Measurements from ENCODE around the gene ACOXL. TPM values are rescaled to one million over a fixed set of nuclear protein-coding genes. Genes with fewer than 3 reads are reported as not detected.

The ACOXL gene
- total RNA-seq, 1 donor from 2014 or later = not detected

DNA sequence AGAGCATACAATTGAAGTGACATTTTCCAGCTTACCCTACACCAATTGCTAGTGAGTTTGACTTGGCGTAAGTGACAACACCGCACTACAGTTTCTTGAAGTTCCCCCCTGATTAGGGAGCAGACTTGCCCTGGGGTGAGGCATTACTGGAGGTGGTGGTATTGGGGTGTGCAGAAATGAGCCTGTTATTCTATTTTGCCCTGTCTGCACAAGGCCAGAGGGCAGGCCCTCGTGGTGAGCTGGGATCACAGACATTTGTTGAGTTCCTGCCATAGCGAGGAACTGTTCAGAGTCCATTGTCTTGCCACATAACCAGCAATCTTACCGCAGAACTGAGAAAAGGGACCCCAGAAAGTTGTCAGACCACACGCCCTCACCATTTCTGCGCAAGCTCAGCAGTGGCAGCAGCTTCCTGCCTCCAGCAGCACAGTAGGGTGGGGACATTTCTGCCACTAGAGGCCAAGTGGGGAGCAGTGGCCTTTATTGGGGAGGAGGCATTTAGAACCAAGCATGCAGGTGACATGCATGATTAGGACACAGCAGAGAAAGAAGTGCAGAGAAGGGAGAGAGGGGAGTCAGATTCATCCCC, 284.8 kb downstream of the ACOXL start:
- no peak for DNase-seq

DNA sequence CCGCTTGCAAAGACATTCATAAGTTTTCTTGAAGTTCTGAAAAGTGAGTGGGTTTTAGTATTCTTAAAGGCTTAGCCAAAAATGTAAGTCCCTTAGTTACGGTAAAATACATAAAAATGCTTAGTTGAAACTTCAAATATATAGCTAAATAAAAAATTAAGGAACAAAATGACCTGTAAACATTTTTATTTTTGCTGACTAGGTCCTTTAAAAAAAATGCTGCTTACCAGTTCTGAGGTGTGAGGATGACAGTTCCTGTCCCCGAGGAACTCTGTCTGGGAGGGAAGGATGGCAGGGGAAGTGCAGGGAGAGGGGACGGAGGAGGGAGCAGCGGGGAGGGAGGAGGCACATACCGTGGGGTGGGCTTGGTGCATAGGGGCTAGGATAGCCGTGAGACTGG, 285.5 kb downstream of the ACOXL start:
- no peak for DNase-seq

DNA sequence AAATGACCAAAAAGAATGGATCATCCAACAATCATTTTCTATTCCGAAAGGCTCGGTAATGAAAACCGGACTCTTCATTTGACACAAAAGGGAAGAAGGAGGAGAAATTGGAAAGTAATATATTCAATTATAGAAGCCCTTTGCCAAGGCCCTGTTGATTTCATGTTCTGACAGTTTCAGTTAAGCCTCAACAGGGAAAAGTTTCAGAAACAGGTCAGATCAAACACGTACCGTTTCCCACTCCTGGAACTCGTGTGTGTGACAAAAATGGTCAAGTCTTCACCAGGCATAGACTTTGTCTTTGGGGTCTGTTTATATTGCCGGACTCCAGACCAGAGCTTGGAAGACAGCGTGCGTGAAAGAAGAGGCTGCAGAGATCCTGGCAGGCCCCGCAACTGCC, 287.0 kb downstream of the ACOXL start:
- DNase-seq = no peak

DNA sequence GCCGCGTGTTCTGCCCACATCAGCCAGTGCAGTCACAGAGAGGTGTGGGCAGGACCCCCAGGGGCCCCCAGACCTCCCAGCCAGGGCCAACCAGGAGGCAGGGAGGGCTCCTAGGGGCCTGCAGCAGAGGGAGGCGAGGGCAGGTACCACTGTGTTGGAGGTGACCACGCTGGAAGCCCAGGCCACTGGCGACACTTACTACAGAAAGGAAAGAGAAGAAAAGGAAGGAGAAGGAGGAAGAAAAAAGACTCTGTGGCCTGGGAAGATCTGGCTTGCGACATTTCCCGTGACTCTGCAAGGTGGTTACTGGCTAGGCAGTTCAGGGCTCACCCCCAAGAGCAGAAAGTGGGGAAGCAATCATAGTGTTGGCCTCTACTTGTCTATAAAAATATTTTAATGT, 290.3 kb downstream of the ACOXL start:
- no peak for DNase-seq

DNA sequence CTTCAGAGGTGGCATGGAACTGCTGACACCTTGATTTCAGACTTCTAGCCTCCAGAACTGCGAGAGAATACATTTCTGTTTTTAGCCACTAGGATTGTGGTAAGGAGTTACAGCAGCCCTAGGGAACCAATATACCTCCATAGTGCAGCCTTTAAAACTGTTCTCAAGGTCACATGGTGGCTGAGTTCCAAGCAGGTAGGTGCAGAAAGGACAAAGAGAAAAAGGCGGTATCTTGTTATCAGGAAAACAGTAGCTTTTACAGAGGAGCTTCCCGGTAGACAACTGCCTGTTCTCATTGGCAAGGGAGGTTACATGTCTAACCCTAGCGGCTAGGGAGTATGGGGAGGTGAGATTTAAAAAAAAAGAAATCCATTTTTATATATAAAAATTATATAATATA, 292.1 kb downstream of the ACOXL start:
- DNase-seq = no peak

DNA sequence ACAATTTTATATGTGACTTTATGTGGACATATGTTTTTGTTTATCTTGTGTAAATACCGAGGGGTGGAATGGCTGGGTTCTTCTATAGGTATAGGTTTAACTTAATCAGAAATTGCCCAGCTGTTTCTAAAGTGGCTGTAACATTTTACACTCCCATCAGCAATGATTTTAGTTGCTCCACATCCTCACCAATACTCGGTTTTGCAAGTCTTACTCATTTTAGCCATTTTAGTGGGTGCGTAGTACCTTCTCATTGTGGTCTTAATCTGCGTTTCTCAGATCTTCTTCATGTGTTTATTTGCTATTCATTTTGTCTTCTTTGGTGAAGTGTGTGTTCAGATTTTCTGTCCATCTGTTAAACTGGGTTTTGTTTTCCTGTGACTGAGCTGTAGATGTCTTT, 292.9 kb downstream of the ACOXL start:
- DNase-seq = no peak

DNA sequence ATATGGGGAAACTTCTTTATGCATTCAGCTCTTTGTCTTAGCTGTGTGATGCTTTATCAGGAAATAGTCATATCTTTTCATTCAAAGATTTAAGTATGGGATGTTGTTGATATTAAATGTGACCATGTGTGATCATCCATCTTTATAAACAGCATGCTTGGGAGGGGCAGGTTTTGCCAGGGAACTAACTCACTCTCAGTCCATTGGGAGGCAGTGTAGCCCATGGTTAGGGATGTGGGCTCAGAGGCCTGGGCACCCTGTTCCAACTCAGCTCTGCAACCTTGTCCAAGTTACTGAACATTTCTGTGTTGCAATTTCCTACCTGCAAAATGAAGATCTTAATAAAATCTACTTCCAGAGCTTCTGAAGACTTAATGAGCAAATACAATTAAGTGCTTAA, 296.3 kb downstream of the ACOXL start:
- DNase-seq = no peak

DNA sequence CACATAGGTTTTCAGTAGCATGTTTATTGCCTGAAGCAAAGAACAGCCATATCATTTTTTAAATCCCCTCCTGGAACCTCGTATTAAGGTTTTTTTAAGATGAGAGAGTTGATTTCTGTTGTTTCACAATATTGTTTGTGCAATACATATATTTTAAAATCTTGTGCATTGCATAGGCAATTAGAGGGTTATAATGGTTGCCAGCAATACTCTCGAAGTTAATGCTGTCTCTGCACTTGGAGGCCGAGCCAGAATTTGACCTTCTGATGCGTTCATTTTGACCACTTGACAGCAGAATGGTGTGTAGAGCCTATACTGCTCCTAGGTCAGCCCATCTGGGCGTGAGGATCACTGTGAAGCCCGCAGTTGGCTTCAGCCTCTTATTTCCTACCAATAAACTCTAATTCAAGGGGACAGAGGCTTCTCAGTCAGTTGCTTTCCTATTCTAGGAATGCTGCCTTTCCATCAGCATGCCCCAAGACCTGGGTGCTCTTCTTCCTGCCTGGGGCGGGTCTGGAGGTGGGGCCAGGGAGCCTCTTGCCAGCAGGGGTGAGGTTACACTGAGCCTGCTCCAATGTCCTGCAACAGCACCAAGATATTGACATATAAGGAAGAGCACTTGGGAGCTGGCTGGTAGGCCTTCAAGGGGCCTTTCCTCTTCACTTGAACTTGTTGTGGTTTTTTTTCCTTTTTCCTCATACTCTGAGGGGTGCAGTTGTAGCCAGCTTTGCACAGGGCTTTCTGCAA, 297.0 kb downstream of the ACOXL start:
- no peak for DNase-seq

DNA sequence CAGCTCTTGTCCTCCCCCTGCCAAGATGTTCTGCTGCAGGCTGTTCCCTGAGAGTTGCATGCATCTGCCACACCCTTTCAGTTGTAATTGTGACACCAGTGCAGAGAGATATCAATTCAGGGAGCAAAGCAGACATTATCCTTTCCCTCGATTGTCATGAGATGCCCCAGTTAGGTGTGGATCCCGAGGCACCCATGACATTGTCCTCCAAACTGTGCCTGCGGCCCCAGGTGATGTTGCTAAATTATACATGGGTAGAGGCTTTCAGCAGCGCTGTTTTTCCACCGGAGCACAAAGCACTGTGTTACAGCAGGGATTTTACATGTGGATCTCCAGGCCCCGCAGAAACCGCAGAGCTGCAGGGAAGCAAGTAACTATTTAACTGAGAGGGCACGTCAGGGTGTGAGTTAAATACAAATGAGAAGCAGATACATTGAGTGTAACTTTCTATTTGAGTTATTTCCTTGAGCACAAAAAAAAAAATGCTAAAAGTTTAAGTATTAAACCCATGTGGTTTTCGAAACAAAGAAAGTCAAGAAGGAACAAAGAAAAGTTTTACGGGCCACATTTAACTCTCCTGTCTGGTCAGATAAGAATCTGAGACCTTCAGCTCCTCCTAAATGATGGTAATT, 298.0 kb downstream of the ACOXL start:
- no peak for DNase-seq

DNA sequence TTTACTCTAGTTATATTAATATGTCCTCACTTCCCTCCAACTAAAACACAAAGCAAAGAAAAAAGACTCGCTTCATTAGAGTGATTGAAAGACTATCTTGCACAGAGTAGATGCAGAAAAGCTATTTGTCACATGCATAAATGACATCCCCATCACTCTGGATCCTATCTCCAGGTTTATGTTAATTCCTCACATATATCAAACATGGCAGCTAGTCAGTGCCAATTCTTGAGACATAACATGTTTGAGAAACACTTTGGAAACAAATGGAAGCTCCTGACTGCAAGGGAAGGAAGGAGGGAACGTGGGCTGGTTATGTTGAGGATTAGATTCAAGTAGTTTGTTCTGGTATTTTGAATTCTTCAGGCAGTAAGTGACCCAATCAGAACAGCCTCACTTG, 298.6 kb downstream of the ACOXL start:
- no peak for DNase-seq

DNA sequence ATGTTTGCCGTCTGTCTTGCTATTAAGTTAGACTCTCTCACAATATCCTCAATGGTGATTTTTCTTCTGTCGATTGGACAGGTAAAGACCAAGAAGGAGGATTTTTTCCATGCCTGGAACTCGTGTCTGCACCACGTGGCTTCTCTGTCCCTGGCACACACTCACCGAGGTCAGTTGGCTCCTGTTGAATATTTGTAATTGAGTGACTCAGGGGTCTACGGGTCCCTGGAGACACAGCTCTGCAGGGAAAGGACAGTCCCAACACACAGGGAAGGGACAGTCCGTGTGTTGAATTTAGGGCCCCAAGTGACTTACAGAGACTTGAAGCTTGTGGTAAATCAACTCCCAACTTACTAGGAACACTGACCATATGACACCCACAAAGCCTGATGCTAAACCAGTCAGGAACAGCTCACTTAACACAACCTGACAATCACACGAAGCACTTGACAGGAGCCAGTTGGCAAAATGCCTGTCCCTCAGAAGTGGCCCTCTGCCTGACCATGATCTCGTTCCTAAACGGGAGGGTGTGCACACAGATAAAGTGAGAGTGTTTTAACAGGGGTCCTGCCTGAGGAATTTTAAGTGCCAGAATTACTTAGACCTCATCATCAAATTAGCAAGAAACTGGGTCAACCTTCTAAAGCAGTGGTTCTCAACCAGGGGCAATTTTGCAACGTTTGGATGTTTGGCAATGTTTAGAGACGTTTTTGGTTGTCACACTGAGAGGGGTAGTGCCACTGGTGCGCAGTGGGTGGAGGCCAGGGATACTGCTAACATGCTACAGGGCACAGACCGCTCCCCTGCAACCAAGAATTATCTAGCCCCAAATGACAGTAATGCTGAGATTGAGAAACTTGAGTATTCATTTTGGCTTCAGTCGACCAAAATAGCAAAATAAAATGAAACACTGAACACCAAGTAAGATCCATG, 299.4 kb downstream of the ACOXL start:
- no peak for DNase-seq

DNA sequence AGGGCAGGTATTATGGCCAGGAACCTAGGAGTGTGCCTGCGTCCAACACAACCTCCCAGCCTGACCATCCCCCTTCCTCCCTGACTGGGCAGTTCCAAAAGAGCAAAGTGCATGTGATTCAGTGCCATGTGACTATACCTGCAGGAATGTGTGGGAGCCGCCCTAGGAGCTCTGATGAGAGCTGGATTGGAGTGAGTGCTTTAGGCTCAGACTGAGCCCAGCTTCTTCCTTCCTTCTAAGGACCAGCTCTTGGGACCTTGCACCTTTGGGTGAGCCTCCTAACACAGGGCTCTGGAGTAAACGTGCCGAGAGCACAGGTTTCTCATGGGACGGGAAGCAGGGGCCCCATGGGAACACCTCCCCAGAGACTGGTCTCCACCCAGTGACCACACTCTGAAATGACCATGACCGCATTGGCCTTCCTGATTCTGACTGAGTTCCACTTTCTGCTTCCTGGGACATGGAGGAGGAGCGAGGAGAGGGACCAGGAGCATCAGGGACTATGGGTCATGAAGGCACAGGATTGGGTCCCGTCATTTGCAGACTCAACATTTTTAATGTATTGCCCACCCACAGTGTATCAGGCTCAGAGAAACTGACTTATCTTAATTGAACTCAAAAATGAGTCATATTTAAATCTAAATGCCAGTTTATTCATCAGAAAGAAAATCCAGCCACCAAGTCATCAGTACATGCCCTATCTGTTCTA, 300.5 kb downstream of the ACOXL start:
- DNase-seq = no peak

DNA sequence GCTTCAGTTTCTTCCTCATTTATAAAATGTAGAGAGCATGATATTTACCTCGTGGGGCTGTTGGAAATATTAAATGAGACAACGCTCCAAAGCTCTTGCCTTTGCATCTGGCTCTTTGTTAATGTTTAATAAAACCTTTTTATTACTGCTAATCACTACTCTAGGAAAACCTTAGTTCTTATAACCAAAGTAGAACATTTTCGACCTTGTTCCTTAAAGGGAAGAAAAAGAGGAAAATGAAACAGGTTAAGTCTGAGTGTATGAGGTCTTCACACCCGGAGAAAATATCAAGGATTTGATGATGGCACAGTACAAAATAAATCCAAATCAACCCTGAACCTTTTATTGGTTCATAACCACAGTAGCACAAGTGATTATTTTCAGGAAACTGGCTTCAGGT, 301.8 kb downstream of the ACOXL start:
- no peak for DNase-seq

DNA sequence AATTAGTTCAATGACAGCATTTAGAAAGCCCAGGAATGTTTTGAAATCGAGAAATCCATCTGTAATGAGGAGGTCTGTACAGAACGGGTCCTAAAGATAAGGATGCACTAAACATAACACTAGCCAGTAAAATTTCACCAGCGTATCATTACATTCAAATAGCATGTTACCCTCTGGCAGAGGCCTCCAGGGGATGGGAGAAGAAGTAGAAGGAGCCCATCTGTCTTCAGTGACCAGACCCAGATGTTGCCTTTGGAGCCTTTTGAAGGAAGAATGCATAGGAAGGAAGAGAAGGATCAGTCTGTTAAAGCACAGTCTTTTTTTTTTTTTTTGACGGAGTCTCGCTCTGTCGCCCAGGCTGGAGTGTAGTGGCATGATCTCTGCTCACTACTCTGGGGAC, 302.2 kb downstream of the ACOXL start:
- no peak for DNase-seq

DNA sequence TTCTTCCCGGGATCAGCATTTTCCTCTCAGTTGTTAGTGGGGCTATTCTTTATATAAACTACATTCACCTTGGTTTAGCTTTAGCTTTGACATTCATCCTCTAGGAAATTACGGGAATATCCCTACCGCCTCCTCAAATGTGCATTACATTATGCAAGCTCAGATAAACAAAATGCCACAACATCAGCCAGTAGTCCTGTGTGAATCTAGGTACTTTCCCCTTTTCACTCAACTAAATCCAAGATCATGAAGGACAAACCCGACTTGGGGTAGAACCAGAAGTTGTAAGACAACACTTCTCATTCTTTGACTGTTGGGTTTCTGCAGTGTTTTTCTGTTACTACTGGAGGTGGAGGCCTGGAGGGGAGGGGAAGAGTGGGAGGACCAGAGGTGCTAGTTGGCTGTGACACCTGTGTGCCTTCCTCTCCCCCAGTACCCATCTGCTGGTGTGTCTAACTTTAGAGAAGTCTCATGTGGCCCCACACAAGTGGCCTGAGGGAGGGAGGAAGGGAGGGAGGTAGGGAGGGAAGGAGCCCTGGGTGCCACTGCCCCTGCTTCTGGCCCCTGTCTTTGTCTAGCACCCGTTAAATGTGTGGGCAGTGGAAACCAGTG, 303.6 kb downstream of the ACOXL start:
- DNase-seq = no peak

DNA sequence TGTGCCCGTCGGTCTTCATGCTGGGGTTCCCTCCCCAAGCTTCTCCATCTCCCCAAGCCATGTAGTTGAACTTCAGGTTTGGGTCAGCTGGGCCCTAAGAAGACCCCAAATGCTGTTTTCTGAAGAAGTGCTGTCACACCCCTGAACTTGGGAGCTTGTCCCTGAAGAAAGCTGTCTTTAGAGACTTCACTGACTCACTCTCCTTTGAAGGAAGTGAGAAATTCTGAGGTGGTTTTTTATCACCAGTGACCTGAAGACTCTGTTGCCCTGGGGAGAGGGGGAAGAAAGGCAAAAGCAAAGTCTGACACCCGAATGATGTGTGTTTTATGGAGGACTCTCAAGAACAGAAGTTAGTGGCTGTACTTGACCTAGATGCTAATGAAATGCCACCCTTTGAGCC, 304.8 kb downstream of the ACOXL start:
- DNase-seq = no peak

DNA sequence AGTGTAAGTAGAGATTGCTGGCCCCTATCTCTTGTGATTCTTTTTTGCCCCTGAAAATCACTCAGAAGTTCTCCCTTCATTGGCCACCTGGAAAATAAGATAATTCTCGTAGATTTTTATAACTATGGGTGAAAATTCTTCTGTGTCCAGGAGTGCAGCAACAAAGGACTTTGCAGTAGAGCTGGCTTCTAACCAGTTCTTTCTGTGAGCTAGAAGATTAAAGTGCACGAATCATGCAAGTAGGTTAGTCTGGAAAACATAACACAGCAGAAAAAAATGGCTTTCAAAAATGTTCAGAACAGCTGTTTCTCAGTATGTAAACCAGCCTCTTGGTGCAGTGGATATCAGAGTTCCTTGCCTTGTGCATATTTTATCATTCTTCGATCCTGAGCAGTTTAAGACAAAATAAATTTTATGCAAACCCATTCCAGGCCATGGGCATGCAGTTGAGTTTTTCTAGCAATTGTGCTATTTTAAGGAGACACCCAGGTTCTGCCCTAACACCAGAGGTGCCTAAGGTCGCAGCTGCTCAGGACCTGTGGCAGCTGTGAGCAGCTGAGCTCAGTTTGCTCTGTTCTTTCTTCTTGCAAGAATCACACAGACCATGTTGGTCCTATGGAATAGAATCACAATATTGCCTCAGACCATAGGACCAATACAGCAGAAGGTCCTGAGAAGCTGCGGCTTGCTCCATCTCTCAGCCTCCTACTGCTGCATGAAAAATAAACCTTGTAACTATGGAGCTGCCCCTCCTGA, 307.4 kb downstream of the ACOXL start:
- DNase-seq = no peak

DNA sequence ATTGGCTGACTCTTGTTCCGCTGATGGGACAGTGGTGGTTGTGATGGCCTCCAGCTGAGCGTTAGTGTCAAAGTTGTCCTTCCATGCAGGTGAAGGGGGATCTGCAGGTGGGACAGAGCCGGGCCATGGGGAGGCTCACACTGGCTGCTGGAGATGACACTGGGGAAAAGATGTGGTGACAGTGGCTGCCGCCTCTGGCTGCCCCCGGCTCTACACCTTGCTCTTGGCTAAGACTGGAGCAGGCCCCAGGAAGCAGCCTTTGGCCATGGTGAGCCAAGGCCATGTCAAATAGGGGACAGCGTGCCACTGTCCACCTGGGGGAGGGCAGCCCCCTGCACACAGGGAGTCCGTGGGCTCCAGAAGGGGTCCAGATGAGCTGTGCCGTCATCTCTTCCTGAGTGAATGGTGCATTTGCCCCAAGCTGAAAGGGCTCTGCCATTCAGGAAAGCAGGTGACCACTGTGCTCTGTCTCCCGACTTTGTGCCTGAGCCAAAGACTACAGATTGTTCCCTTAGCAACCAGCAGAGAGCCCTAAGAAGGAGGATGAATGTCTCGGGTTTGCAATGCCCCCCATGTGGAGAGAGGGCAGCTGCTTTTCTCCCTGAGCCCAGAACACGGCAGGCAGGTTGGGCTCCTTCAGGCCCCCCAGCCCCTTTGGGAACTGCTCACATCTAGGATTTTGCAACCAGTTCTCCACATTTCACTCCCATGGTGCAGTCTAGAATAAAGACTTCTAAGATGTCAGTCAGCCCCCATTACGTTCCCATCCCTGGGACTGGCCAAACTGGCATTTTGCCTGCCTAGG, 309.2 kb downstream of the ACOXL start:
- no peak for DNase-seq

DNA sequence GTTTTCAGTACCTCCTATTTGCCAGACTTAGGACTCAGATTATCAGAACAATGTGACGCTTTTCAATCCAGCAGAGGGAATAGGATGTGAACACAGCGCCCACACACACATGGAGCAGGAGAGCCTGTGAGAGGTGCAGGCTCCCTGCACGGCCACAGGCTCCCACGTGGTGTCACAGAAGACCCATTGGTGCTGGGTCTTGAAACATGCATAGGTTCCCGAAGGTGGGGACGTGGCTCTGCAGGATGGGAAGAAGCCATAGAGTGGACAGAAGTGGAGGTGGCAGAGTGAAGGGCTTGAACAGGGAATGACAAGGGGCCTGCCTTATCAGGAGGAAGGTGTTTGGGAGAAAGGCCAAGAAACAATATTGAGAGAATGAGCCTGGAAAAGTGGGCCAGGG, 309.9 kb downstream of the ACOXL start:
- no peak for DNase-seq
